ENCODE measurements around the gene SDK2. TPM values are rescaled to one million over a fixed set of nuclear protein-coding genes. Genes with fewer than 3 reads are reported as not detected.

The SDK2 gene
- polyA plus RNA-seq, 2 of the 4 experiments (the other 2 are of a cell fraction) = 0.36 to 0.57 TPM

- TF ChIP-seq EHMT2 (IDR thresholded peaks at IDR 0.05; ENCODE audit: low read depth) (no peak), MYC (IDR thresholded peaks at IDR 0.05; ENCODE audit: borderline replicate concordance, low read length) (no peak), HES2 (IDR thresholded peaks at IDR 0.05) (no peak), JUNB (IDR thresholded peaks at IDR 0.05) (no peak)
- 88% methylated on average over 4 of the region's 4 CpGs for WGBS (ENCODE audit: missing lambda C conversion rate)
- POLR2A ChIA-PET = no interaction called here
- DNase-seq (ENCODE audit: low read depth in 1 of 2, low spot score in 1 of 2) (no peak), FAIRE-seq (no peak), ATAC-seq (no peak)
- CTCF ChIA-PET = interaction anchor here (1.5 to 9.5 kb wide), 3 partner anchors 10 to 33 kb away, joined by 4 to 128 read pairs (median 15); partner anchors contain the start of gene CDC42EP4
- H3K27ac ChIP-seq = peak overlapping the region in 1 of 2 experiments; percentile 93; a peak in 3 of 6 replicates
- no peak overlapping the region for H3K4me3 ChIP-seq
- H3K9me3 ChIP-seq = no peaks in the 10 kb centered on the region
- H3K4me2 ChIP-seq = no peak overlapping the region
- peaks cover 48% of the 10 kb centered on the region for H3K4me1 ChIP-seq
Observed at GRCh38 chr17:73337330-73337710, 306.9 kb downstream of the SDK2 start.

GRCh38 chr17:73336408-73337329, 307.6 kb downstream of the SDK2 start:
- H3K4me2 ChIP-seq = no peak overlapping the region
- H3K4me1 ChIP-seq = peaks cover 41% of the 10 kb centered on the region
- no peak for DNase-seq (ENCODE audit: low read depth in 1 of 2, low spot score in 1 of 2)
- H3K4me3 ChIP-seq = no peak overlapping the region
- TF ChIP-seq CBX8 (IDR thresholded peaks at IDR 0.05) (no peak), CEBPB (IDR thresholded peaks at IDR 0.05) (no peak), RAD21 (conservative IDR thresholded peaks at IDR 0.05 in 1 of 2, IDR thresholded peaks at IDR 0.05 in 1 of 2) (no peak), MAFK (IDR thresholded peaks at IDR 0.05; ENCODE audit: partially characterized antibody) (no peak), JUNB (IDR thresholded peaks at IDR 0.05) (no peak), NFE2L2 (conservative IDR thresholded peaks at IDR 0.05; ENCODE audit: low read length) (no peak), ESRRA (IDR thresholded peaks at IDR 0.05; ENCODE audit: borderline replicate concordance, low read length) (no peak), CBX2 (IDR thresholded peaks at IDR 0.05; ENCODE audit: borderline replicate concordance, low read depth) (no peak), PHF8 (IDR thresholded peaks at IDR 0.05; ENCODE audit: borderline replicate concordance, low read depth) (no peak), USF2 (IDR thresholded peaks at IDR 0.05) (no peak), NPAS2 (CRISPR knock-in tag; IDR thresholded peaks at IDR 0.05; ENCODE audit: borderline replicate concordance) (no peak), E2F6 (IDR thresholded peaks at IDR 0.05; ENCODE audit: borderline replicate concordance, low read depth) (no peak), NR3C1 (IDR thresholded peaks at IDR 0.05) (no peak), EHF (CRISPR knock-in tag; IDR thresholded peaks at IDR 0.05) (no peak)
- H3K27ac ChIP-seq = peak overlapping the region in 1 of 2 experiments; percentile 93; a peak in 3 of 6 replicates
- no peak for ATAC-seq
- no peaks in the 10 kb centered on the region for H3K9me3 ChIP-seq
- ChIA-PET POLR2A (interaction anchor here (0.6 to 0.9 kb wide), 3 partner anchors 7 to 29 kb away, joined by 3 to 7 read pairs (median 3); no protein-coding TSS in a partner anchor), CTCF (interaction anchor here (0.7 to 9.5 kb wide), 3 partner anchors 15 to 34 kb away, joined by 4 to 128 read pairs (median 15); partner anchors contain the start of gene CDC42EP4)
- no peak for FAIRE-seq
- 95% methylated on average over 13 of the region's 13 CpGs for WGBS (ENCODE audit: missing lambda C conversion rate)

- H3K4me2 ChIP-seq = no peak overlapping the region
Observed at GRCh38 chr17:73335591-73336407, 308.4 kb downstream of the SDK2 start.

More at GRCh38 chr17:73335591-73336407, 308.4 kb downstream of the SDK2 start:
- H3K4me1 ChIP-seq = peaks cover 32% of the 10 kb centered on the region
- DNase-seq (ENCODE audit: low read depth in 1 of 2, low spot score in 1 of 2) (peak in 1 of 2 experiments; percentile 28), FAIRE-seq (no peak), ATAC-seq (no peak)
- peak overlapping the region in 1 of 2 experiments; percentile 93; a peak in 3 of 6 replicates for H3K27ac ChIP-seq
- H3K4me3 ChIP-seq = no peak overlapping the region
- ChIA-PET CTCF (interaction anchor here (0.7 to 3.0 kb wide), 3 partner anchors 14 to 34 kb away, joined by 3 to 15 read pairs (median 4); no protein-coding TSS in a partner anchor), POLR2A (interaction anchor here (0.6 to 0.9 kb wide), 3 partner anchors 8 to 28 kb away, joined by 3 to 7 read pairs (median 3); no protein-coding TSS in a partner anchor)
- TF ChIP-seq SMC3 (IDR thresholded peaks at IDR 0.05) (no peak), ZNF302 (CRISPR knock-in tag; IDR thresholded peaks at IDR 0.05) (no peak), MAZ (IDR thresholded peaks at IDR 0.05; ENCODE audit: borderline replicate concordance, low read depth, low read length) (no peak), POLR2A (IDR thresholded peaks at IDR 0.05; ENCODE audit: low read length) (no peak), JUNB (IDR thresholded peaks at IDR 0.05) (no peak), TP53 (CRISPR knock-in tag; IDR thresholded peaks at IDR 0.05) (no peak), ZSCAN20 (CRISPR knock-in tag; IDR thresholded peaks at IDR 0.05) (no peak), RARB (CRISPR knock-in tag; IDR thresholded peaks at IDR 0.05) (no peak)
- WGBS (ENCODE audit: missing lambda C conversion rate) = 78% methylated on average over 12 of the region's 12 CpGs
- H3K9me3 ChIP-seq = no peaks in the 10 kb centered on the region

Data from A549 (cell line).